ENCODE results near the gene OLAH.

Gene OLAH

GRCh38 chr10:15069230-15069629 lies 25.5 kb downstream of the OLAH start:
- DNase-seq (ENCODE audit: low read depth, low spot score) = no peak

DNA sequence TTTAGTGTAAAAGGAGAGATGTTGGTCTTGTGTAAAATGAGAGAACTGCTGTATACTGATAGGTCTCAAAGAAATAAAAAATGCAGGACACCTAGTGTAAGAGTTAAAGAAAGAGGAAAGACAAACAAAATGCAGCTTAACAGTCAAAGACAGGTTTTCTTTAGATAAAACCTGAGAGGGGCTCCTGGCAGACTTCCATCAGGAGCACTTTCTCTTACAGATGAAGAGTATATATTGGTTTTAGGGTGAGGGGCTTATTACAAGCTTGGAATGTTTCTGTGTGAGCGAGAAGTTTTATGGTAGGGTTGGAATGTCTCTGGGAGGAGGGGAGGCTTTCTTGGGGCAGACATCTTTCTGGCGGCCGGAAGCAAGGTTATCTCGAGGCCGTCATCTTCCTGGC lies 28.6 kb downstream of the OLAH start:
- DNase-seq (ENCODE audit: low read depth, low spot score) = no peak

GRCh38 chr10:15075421-15075820 lies 31.7 kb downstream of the OLAH start:
- no peak for DNase-seq (ENCODE audit: low read depth, low spot score)

- no peak for DNase-seq (ENCODE audit: low read depth, low spot score)
Measured at GRCh38 chr10:15083674-15084501, 40.1 kb downstream of the OLAH start.

GRCh38 chr10:15084502-15084922 lies 40.8 kb downstream of the OLAH start:
- DNase-seq (ENCODE audit: low read depth, low spot score) = peak; percentile 91

- DNase-seq (ENCODE audit: low read depth, low spot score) = peak; percentile 44
Measured at GRCh38 chr10:15088428-15089261, 44.9 kb downstream of the OLAH start, which contains the start of gene ACBD7. Gene ACBD7, minus strand, starts transcription at chr10:15088776. Its CDS starts 48 bp downstream, at chr10:15088728.

DNA sequence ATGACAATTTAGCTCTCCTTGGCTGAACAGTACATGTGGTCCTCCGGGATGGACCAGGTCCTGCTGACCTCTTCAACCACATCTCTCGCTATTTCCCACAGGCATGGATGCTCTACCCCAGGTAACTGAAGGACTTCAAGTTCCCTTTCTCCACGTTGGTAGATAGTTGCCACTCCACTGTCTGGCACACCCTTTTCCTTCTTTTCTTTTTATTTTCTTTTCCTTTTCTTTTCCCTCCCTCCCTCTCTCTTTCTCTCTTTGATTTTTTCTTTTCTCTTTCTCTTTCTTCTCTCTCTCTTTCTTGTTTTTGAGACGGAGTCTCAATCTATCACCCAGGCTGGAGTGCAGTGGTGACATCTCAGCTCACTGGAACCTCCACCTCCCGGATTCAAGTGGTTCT lies 47.7 kb downstream of the OLAH start:
- DNase-seq (ENCODE audit: low read depth, low spot score) = no peak

GRCh38 chr10:15092855-15093408 lies 49.2 kb downstream of the OLAH start:
- DNase-seq (ENCODE audit: low read depth, low spot score) = no peak

- no peak for DNase-seq (ENCODE audit: low read depth, low spot score)
Measured at GRCh38 chr10:15096661-15097010, 52.9 kb downstream of the OLAH start.

- DNase-seq (ENCODE audit: low read depth, low spot score) = peak; percentile 89
Measured at GRCh38 chr10:15097011-15097812, 53.5 kb downstream of the OLAH start, which contains the start of gene RPP38. Gene RPP38, plus strand, starts transcription at chr10:15097355. Its CDS starts 5,960 bp downstream, at chr10:15103315.

DNA sequence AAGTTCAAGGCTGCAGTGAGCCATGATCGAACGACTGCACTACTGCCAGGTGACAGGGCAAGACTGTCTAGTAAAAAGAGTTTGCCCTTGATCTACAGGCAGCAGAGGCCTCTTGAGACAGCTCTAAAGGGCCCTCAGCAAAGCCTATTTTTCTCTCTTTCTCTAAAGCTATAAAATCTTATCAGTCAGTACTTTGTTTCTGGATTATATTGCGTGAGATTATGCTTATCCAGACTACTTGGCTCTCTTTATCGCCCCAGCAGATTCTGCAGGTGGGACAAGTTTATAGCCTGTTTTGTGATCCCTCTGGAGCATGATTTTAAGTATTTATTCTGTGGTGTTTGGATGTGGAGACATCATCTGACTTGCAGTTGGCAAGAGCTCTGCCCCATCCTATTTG lies 56.1 kb downstream of the OLAH start:
- no peak for DNase-seq (ENCODE audit: low read depth, low spot score)

DNA sequence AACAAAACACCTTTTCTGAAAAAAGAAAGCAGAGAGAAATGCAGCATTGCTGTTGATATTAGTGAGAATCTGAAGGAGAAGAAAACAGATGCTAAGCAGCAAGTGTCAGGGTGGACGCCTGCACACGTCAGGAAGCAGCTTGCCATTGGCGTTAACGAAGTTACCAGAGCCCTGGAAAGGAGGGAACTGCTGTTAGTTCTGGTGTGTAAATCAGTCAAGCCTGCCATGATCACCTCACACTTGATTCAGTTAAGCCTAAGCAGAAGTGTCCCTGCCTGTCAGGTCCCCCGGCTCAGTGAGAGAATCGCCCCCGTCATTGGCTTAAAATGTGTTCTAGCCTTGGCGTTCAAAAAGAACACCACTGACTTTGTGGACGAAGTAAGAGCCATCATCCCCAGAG lies 59.8 kb downstream of the OLAH start:
- DNase-seq (ENCODE audit: low read depth, low spot score) = no peak

DNA sequence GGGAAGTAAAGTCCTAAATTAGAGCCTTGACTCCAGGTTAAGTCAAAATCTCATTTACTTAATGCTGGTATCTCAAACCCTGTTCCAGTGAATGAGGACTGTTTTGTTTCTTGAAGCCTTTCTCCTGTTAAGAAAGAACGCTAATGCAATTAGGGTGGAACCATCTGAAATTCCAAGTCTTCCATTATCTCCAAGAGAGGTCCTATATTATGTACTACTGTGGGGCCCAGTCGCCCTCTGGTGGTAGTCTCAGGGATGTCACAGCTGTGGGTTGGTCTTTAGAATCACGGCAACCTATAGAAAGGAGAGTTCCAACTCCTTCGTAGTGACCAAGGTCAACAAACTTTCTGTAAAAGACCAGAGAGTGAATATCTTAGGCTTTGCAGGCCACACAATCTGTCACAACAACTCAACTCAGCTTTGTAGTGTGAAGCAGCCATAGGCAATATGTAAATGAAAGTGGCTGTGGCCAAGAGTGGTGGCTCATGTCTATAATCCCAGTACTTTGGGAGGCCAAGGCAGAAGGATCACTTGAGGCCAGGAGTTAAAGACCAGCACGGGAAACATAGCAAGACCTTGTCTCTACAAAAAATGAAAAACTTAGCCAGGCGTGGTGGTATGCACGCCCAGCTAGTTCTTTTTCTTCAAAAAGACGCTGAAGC lies 62.7 kb downstream of the OLAH start:
- peak; percentile 59 for DNase-seq (ENCODE audit: low read depth, low spot score)

DNA sequence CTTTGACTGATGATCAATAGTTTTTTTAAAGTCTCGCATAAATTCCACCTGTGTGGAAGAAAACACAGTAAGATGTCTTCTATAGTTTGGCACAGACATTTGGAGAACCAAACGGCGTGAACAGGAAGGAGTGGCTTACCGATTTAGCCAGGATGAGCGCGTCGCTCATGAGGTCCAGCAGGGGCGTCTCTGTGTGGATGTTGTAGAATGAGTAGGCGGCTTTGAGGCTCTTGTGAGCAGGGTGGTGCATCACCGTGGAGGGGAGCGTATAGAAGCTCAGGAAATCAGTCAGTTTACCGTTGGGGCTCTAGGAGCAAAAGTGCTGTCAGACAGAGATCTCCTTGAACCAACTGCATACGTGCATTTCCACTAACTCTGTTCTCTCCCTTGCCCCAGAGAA lies 68.9 kb downstream of the OLAH start:
- DNase-seq (ENCODE audit: low read depth, low spot score) = no peak

GRCh38 chr10:15113766-15114165 lies 70.0 kb downstream of the OLAH start:
- DNase-seq (ENCODE audit: low read depth, low spot score) = no peak

DNA sequence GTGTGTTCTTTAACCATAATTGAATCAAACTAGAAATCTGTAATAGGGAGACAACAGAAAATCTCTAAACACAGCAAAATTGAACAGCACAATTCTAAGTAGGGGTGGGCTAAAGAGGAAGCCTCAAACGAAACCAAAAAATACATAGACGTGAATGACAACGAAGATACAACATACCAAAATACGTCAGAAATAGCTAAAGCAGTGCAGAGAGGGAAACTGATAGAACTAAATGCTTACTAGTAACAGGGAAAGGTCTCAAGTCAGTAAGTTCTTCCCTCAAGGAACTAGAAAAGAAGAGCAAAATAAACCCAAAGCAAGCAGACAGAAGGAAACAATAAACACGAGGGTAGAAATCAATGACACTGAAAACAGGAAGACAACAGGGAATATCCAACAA lies 72.5 kb downstream of the OLAH start:
- no peak for DNase-seq (ENCODE audit: low read depth, low spot score)

DNA sequence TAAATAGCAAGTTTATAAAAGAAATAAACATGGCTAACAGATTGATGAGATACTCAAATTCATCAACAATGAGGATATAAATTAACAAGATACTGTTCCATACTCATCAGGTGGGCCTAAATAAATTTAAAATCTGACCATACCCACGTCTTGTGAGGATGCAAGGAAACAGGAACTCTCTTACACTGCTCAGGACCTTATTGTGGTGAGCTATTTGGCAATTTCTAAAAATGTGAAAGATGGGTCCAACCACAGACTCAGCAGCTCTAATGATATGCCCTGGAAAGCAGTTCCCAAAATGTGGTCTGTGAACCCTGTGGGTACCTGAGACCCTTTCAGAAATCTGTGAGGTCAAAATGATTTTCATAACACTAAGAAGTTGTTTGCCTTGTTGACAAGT lies 74.9 kb downstream of the OLAH start:
- no peak for DNase-seq (ENCODE audit: low read depth, low spot score)

GRCh38 chr10:15120523-15120922 lies 76.8 kb downstream of the OLAH start:
- DNase-seq (ENCODE audit: low read depth, low spot score) = no peak

GRCh38 chr10:15121707-15122106 lies 78.0 kb downstream of the OLAH start:
- DNase-seq (ENCODE audit: low read depth, low spot score) = no peak

DNA sequence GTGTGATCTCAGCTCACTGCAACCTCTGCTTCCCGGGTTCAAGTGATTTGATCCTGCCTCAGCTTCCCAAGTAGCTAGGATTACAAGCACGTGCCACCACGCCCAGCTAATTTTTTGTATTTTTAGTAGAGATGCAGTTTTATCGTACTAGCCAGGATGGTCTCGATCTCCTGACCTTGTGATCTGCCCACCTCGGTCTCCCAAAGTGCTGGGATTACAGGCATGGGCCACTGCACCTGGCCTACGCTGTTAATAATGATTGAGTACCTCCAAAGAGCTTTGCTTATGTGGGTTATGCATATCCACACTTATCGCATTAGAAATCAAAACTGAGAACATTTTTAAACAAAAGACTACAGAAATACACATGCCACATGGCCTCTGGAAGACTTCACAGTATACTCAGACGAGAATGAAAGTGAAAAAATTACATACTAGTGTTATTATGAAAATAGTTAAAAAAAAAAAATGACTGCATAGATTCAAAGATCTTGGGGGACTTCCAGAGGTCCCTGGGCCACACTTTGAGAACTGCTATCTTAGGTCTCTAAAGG lies 78.8 kb downstream of the OLAH start:
- DNase-seq (ENCODE audit: low read depth, low spot score) = no peak
